ENCODE measurements around the gene AGK.
"Not testable (repeated sequence)": the region's sequence is repeated elsewhere in the genome, so short reads cannot be mapped to it uniquely, and the experiment has no call there.

AGK gene

GRCh38 chr7:141550386-141551093 is 670 bp upstream of the AGK start:
- in situ Hi-C loops (cut with HindIII; ENCODE audit: low pct_ligation_motif_present, low pct_unique_long_range_greater_than_20kb, low sequenced_read_pairs): no loop called here

GRCh38 chr7:141551782-141552181 is 572 bp downstream of the AGK start:
- DNase-seq: no peak
- in situ Hi-C loops (cut with HindIII; ENCODE audit: low pct_ligation_motif_present, low pct_unique_long_range_greater_than_20kb, low sequenced_read_pairs): no loop called here

More at GRCh38 chr7:141550386-141551093, 670 bp upstream of the AGK start:
- DNase-seq: peak; percentile 10

- in situ Hi-C loops (cut with HindIII; ENCODE audit: low pct_ligation_motif_present, low pct_unique_long_range_greater_than_20kb, low sequenced_read_pairs): no loop called here
- no peak for DNase-seq
Measured at GRCh38 chr7:141557360-141557759, 6.2 kb downstream of the AGK start.

GRCh38 chr7:141557831-141558531 is 6.8 kb downstream of the AGK start:
- in situ Hi-C loops (cut with HindIII; ENCODE audit: low pct_ligation_motif_present, low pct_unique_long_range_greater_than_20kb, low sequenced_read_pairs); DNase-seq: not testable (repeated sequence)

- no peak for DNase-seq
- in situ Hi-C loops (cut with HindIII; ENCODE audit: low pct_ligation_motif_present, low pct_unique_long_range_greater_than_20kb, low sequenced_read_pairs): no loop called here
Measured at GRCh38 chr7:141558544-141559183, 7.5 kb downstream of the AGK start.

GRCh38 chr7:141559961-141560360 is 8.8 kb downstream of the AGK start:
- DNase-seq: no peak

GRCh38 chr7:141562036-141562435 is 10.8 kb downstream of the AGK start:
- in situ Hi-C loops (cut with HindIII; ENCODE audit: low pct_ligation_motif_present, low pct_unique_long_range_greater_than_20kb, low sequenced_read_pairs): no loop called here

More at GRCh38 chr7:141559961-141560360, 8.8 kb downstream of the AGK start:
- in situ Hi-C loops (cut with HindIII; ENCODE audit: low pct_ligation_motif_present, low pct_unique_long_range_greater_than_20kb, low sequenced_read_pairs): no loop called here

GRCh38 chr7:141562543-141562942 is 11.3 kb downstream of the AGK start:
- in situ Hi-C loops (cut with HindIII; ENCODE audit: low pct_ligation_motif_present, low pct_unique_long_range_greater_than_20kb, low sequenced_read_pairs): no loop called here

More at GRCh38 chr7:141562036-141562435, 10.8 kb downstream of the AGK start:
- DNase-seq: no peak

GRCh38 chr7:141562972-141563371 is 11.8 kb downstream of the AGK start:
- no peak for DNase-seq
- in situ Hi-C loops (cut with HindIII; ENCODE audit: low pct_ligation_motif_present, low pct_unique_long_range_greater_than_20kb, low sequenced_read_pairs): no loop called here

More at GRCh38 chr7:141562543-141562942, 11.3 kb downstream of the AGK start:
- DNase-seq: no peak

GRCh38 chr7:141563956-141564623 is 12.9 kb downstream of the AGK start:
- no peak for DNase-seq
- in situ Hi-C loops (cut with HindIII; ENCODE audit: low pct_ligation_motif_present, low pct_unique_long_range_greater_than_20kb, low sequenced_read_pairs): no loop called here

- no peak for DNase-seq
- in situ Hi-C loops (cut with HindIII; ENCODE audit: low pct_ligation_motif_present, low pct_unique_long_range_greater_than_20kb, low sequenced_read_pairs): no loop called here
Measured at GRCh38 chr7:141567432-141567831, 16.2 kb downstream of the AGK start.

- in situ Hi-C loops (cut with HindIII; ENCODE audit: low pct_ligation_motif_present, low pct_unique_long_range_greater_than_20kb, low sequenced_read_pairs): no loop called here
- DNase-seq: no peak
Measured at GRCh38 chr7:141568227-141568626, 17.0 kb downstream of the AGK start.

GRCh38 chr7:141571059-141571458 is 19.8 kb downstream of the AGK start:
- no peak for DNase-seq
- in situ Hi-C loops (cut with HindIII; ENCODE audit: low pct_ligation_motif_present, low pct_unique_long_range_greater_than_20kb, low sequenced_read_pairs): no loop called here

GRCh38 chr7:141572175-141572574 is 21.0 kb downstream of the AGK start:
- in situ Hi-C loops (cut with HindIII; ENCODE audit: low pct_ligation_motif_present, low pct_unique_long_range_greater_than_20kb, low sequenced_read_pairs): no loop called here
- no peak for DNase-seq

GRCh38 chr7:141573511-141573910 is 22.3 kb downstream of the AGK start:
- no peak for DNase-seq
- in situ Hi-C loops (cut with HindIII; ENCODE audit: low pct_ligation_motif_present, low pct_unique_long_range_greater_than_20kb, low sequenced_read_pairs): no loop called here

GRCh38 chr7:141575164-141575563 is 24.0 kb downstream of the AGK start:
- in situ Hi-C loops (cut with HindIII; ENCODE audit: low pct_ligation_motif_present, low pct_unique_long_range_greater_than_20kb, low sequenced_read_pairs): no loop called here
- no peak for DNase-seq

- no peak for DNase-seq
- in situ Hi-C loops (cut with HindIII; ENCODE audit: low pct_ligation_motif_present, low pct_unique_long_range_greater_than_20kb, low sequenced_read_pairs): no loop called here
Measured at GRCh38 chr7:141575654-141576448, 24.6 kb downstream of the AGK start.
